GM10847 (cell line): ENCODE data around the gene MYOG.

ENCODE experiments used
- POLR2A ChIP-seq: IDR thresholded peaks from 2 replicates; pipeline ENCODE4 v1.6.1; 2011; ENCODE audit not compliant: insufficient read length; ENCODE audit errors: extremely low read depth

MYOG gene

DNA sequence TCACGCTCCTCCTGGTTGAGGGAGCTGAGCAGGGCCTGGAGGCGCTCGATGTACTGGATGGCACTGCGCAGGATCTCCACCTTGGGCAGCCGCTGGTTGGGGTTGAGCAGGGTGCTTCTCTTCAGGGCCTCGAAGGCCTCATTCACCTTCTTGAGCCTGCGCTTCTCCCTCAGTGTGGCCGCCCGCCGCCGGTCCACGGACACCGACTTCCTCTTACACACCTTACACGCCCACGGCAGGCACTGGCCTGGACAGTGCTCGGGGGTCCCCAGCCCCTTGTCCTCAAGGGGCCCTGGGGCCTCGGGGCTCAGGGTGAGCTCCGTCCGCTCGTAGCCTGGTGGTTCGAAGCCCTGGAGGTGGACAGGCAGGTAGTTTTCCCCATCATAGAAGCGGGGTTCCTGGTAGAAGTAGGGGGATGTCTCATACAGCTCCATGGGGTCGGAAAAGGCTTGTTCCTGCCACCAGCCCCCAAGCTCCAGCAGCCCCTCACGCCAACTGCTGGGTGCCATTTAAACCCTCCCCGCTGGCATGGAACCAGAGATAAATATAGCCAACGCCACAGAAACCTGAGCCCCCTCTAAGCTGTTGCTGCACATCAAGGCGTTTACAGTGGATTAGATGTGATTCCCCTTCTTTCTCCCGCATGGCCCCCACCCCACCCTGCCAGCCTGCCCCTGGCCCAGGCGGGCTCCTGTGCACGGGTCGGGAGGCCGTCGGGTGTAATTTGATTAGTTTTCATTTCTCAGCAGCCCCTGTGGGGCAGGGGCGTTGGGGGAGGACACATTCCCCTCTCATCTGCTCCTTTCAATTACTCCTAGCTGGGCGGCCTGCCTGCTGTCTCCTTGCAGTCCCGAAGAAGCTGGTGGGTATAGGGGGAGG is at the start of gene MYOG:
Gene MYOG, minus strand, starts transcription at position 485 of the 879 bp plus-strand sequence. Its CDS starts 51 bp downstream, at position 434.
- TF ChIP-seq POLR2A = no peak

- no peak for TF ChIP-seq POLR2A
Observed at GRCh38 chr1:203133970-203134725, 48.3 kb upstream of the MYOG start.

DNA sequence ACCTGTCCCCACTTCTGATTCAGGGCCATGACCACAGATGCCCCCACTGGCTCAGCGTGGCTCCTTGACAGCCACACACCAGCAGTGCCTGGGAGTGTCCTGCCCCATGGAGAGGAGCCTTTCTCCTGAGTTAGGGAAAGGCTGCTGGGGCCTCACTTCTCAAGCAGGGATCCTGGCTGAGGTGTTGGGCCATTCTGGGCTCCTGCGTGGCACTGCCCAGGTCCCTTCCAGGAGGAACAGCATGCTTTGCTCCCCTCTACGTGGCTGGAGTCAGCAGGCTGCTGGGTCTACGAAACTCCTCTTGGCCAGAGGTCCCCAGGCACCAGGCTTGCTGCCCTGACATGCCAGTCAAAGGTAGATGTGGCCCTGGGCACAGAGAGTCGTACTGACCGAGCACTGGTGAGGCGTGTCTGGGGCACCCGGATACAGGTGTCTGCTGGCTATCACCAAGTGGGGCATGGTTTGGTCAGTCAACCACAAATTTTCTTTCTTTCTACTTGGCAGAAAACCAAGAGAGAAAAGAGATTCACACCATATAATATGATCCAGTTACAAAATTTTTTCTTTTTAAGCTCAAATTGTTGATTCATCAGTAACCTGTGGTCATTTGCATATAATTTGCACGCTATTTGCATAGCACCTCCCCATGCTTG is 45.9 kb upstream of the MYOG start:
- TF ChIP-seq POLR2A = no peak

DNA sequence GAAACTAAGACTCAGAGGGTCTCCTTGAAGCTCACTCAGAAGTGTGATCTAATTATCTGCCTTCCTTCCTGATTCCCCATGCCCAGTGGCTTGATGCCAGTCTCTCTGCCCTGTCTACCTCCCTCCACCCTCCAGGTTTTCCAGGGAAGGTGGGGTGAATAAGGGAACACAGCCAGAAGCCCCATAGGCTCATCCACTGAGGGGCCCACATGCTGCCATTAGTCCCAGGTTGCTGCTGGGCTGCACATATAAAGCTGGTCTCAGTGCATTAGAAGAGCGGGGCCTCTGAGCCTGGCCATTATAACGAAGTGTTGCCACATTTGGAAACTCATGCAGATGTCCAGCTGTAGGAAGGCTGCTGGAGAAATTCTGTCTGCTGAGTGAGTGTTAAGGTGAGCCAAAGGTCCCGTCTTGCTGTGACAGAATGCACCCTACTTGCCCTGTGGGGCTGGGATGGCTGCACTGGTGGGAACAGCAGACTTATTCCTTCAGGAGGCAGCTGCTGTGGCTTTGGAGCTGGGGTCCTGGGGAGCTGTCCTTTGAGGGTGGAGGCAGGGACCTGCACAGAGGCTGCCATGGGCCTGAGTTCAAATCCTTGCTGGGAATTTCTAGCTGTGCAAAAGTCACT is 44.7 kb upstream of the MYOG start:
- TF ChIP-seq POLR2A = no peak

GRCh38 chr1:203129501-203130231 is 43.9 kb upstream of the MYOG start:
- no peak for TF ChIP-seq POLR2A

DNA sequence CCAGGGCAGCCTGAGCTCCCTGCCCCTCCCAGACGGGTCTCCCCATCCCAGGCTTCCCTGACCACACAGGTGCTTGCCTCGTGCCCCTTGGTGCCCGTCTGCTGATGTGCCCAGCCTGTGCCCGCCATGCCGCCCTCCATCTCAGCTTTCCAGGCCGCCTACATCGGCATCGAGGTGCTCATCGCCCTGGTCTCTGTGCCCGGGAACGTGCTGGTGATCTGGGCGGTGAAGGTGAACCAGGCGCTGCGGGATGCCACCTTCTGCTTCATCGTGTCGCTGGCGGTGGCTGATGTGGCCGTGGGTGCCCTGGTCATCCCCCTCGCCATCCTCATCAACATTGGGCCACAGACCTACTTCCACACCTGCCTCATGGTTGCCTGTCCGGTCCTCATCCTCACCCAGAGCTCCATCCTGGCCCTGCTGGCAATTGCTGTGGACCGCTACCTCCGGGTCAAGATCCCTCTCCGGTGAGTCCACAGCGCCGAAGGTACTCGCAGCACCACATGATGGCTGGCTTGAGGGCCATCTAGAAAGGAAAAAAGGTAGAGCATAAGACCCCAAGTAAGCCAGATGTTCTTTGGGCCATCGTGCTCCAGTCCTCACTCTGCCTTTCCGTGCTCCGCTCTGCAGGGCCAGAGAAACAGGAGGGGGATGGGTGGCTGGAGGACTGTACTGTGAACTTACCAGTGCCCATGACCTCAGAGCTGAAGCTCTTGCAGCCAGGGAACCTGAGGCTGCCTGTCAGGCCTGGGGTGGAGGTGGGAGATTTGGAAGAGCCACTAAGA is 43.1 kb upstream of the MYOG start:
- TF ChIP-seq POLR2A = no peak

DNA sequence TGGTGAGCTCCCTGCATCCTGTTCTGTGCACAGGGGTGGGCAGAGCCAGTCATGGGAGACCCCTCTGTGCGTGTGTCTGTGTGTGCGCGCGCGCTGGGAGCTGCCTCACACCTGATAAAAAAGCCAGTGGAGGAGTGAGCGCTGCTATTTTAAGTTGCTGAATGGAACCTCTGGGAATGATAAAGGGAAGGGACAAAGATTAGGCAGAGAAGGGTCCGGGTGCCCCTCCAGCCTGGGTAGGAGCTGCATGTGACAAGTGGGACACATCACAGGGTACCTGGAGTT is 42.6 kb upstream of the MYOG start:
- no peak for TF ChIP-seq POLR2A

GRCh38 chr1:203127666-203128430 is 42.0 kb upstream of the MYOG start, which contains the start of gene ADORA1:
ADORA1 (plus strand) TSS chr1:203127726; CDS start chr1:203128842, 1,116 bp downstream.
- no peak for TF ChIP-seq POLR2A

DNA sequence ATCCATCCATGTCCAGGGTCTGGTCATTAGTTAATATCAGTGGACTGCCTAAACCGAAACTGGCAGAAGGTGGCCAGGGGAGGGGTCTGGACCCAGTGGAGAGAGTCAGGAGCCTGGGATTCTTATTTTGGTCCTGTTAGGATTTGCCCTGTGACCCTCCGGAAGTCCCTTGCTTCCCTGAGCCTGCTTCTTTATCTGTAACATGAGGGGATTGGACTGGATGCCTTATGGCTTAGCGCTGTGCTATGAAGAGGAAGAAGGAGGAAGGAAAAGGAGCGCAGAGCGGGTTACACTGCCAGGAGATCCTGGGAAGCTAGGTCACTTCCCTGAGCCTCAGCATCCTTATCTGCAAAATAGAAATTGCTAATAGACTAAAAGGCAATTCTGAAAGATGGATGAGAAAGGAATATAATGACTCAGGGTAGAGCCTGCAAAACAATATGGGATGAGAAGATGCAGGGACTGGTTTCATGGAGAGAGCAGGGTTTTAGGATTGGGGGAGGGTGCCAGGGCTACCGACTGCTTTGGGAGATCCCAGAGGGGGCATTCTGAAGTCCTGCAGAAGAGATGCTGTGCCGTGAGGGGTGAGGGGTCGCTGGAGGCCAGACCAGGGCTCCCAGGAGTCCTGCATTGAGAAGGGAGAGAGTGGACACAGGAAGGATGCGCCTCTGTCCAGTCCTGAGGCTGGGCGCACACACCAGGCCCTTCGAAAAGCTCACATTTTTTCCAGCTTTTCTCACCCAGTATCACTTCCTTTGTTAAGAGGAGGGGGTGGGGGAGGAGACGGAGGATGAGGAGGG is 41.3 kb upstream of the MYOG start:
- TF ChIP-seq POLR2A = no peak

GRCh38 chr1:203126151-203126865 is 40.5 kb upstream of the MYOG start:
- TF ChIP-seq POLR2A = no peak

- TF ChIP-seq POLR2A = no peak
Observed at GRCh38 chr1:203124546-203125317, 38.9 kb upstream of the MYOG start.
